ENCODE measurements around the gene COL25A1. TPM values are rescaled to one million over a fixed set of nuclear protein-coding genes. Genes with fewer than 3 reads are reported as not detected.

Gene COL25A1
- total RNA-seq, 4 donors from 2014 or later = 0.14 to 1.6 (median 0.32) TPM; not detected in 1

- H3K9me3 ChIP-seq = no peaks in the 10 kb centered on the region
- WGBS, 2 donors (ENCODE audit: low coverage in 1 of 2) = 58 to 61% methylated on average over 2 to 4 of the region's 4 CpGs
- no peak for TF ChIP-seq POLR2AphosphoS5 (IDR thresholded peaks at IDR 0.05)
- TF ChIP-seq POLR2A (IDR thresholded peaks at IDR 0.05) = no peak
- TF ChIP-seq CTCF (IDR thresholded peaks at IDR 0.05) = no peak
- no peak for TF ChIP-seq EP300 (IDR thresholded peaks at IDR 0.05; ENCODE audit: low read depth)
- no peak overlapping the region for H3K27ac ChIP-seq
- no peaks in the 10 kb centered on the region for H3K36me3 ChIP-seq
- DNase-seq = no peak
- intact Hi-C loops (cut with DNase I; ENCODE audit: low total_unique reads) (no loop called here), in situ Hi-C loops (cut with MboI; ENCODE audit: low pct_ligation_motif_present in 1 of 4, low pct_unique_long_range_greater_than_20kb in 1 of 4, low sequenced_read_pairs in 3 of 4) (no loop called here)
- H3K27me3 ChIP-seq = no peaks in the 10 kb centered on the region
- no peaks in the 10 kb centered on the region for H3K4me1 ChIP-seq
- H3K4me3 ChIP-seq = no peak overlapping the region
Observed at GRCh38 chr4:109214622-109215301, 87.7 kb downstream of the COL25A1 start.

- Histone ChIP-seq H3K4me1 (no peaks in the 10 kb centered on the region), H3K36me3 (no peaks in the 10 kb centered on the region), H3K27ac (no peak overlapping the region), H3K4me3 (no peak overlapping the region), H3K9me3 (no peaks in the 10 kb centered on the region), H3K27me3 (no peaks in the 10 kb centered on the region)
- 79% methylated on average over 1 of the region's 1 CpG; no CpG with 5 or more reads in 1 of the 2 donors for WGBS, 2 donors (ENCODE audit: low coverage in 1 of 2)
- TF ChIP-seq POLR2A (IDR thresholded peaks at IDR 0.05) (no peak), POLR2AphosphoS5 (IDR thresholded peaks at IDR 0.05) (no peak), CTCF (IDR thresholded peaks at IDR 0.05) (no peak), EP300 (IDR thresholded peaks at IDR 0.05; ENCODE audit: low read depth) (no peak)
- in situ Hi-C loops (cut with MboI; ENCODE audit: low pct_ligation_motif_present in 1 of 4, low pct_unique_long_range_greater_than_20kb in 1 of 4, low sequenced_read_pairs in 3 of 4) = no loop called here
- intact Hi-C loops (cut with DNase I; ENCODE audit: low total_unique reads) = no loop called here
- DNase-seq = no peak
Observed at GRCh38 chr4:109213056-109213455, 89.4 kb downstream of the COL25A1 start.

GRCh38 chr4:109211671-109212070 lies 90.8 kb downstream of the COL25A1 start:
- no peaks in the 10 kb centered on the region for H3K4me1 ChIP-seq
- no peak for DNase-seq
- in situ Hi-C loops (cut with MboI; ENCODE audit: low pct_ligation_motif_present in 1 of 4, low pct_unique_long_range_greater_than_20kb in 1 of 4, low sequenced_read_pairs in 3 of 4) (no loop called here), intact Hi-C loops (cut with DNase I; ENCODE audit: low total_unique reads) (no loop called here)
- H3K9me3 ChIP-seq = no peaks in the 10 kb centered on the region
- 41 to 53% methylated on average over 3 of the region's 3 CpGs for WGBS, 2 donors (ENCODE audit: low coverage in 1 of 2)
- TF ChIP-seq POLR2AphosphoS5 (IDR thresholded peaks at IDR 0.05) = no peak
- TF ChIP-seq EP300 (IDR thresholded peaks at IDR 0.05; ENCODE audit: low read depth) = no peak
- TF ChIP-seq POLR2A (IDR thresholded peaks at IDR 0.05) = no peak
- no peak for TF ChIP-seq CTCF (IDR thresholded peaks at IDR 0.05)
- H3K4me3 ChIP-seq = no peak overlapping the region
- H3K27ac ChIP-seq = no peak overlapping the region
- no peaks in the 10 kb centered on the region for H3K27me3 ChIP-seq
- H3K36me3 ChIP-seq = no peaks in the 10 kb centered on the region

GRCh38 chr4:109209647-109210046 lies 92.8 kb downstream of the COL25A1 start:
- intact Hi-C loops (cut with DNase I; ENCODE audit: low total_unique reads) (no loop called here), in situ Hi-C loops (cut with MboI; ENCODE audit: low pct_ligation_motif_present in 1 of 4, low pct_unique_long_range_greater_than_20kb in 1 of 4, low sequenced_read_pairs in 3 of 4) (no loop called here)
- no peaks in the 10 kb centered on the region for H3K27me3 ChIP-seq
- DNase-seq = no peak
- H3K27ac ChIP-seq = no peak overlapping the region
- no peak for TF ChIP-seq EP300 (IDR thresholded peaks at IDR 0.05; ENCODE audit: low read depth)
- TF ChIP-seq POLR2A (IDR thresholded peaks at IDR 0.05) = no peak
- no peak for TF ChIP-seq POLR2AphosphoS5 (IDR thresholded peaks at IDR 0.05)
- TF ChIP-seq CTCF (IDR thresholded peaks at IDR 0.05) = no peak
- H3K36me3 ChIP-seq = no peaks in the 10 kb centered on the region
- no peak overlapping the region for H3K4me3 ChIP-seq
- WGBS, 2 donors (ENCODE audit: low coverage in 1 of 2) = 66 to 79% methylated on average over 4 to 6 of the region's 6 CpGs
- H3K4me1 ChIP-seq = no peaks in the 10 kb centered on the region
- no peaks in the 10 kb centered on the region for H3K9me3 ChIP-seq
